ENCODE results near the gene ANTKMT.

ANTKMT gene

DNA sequence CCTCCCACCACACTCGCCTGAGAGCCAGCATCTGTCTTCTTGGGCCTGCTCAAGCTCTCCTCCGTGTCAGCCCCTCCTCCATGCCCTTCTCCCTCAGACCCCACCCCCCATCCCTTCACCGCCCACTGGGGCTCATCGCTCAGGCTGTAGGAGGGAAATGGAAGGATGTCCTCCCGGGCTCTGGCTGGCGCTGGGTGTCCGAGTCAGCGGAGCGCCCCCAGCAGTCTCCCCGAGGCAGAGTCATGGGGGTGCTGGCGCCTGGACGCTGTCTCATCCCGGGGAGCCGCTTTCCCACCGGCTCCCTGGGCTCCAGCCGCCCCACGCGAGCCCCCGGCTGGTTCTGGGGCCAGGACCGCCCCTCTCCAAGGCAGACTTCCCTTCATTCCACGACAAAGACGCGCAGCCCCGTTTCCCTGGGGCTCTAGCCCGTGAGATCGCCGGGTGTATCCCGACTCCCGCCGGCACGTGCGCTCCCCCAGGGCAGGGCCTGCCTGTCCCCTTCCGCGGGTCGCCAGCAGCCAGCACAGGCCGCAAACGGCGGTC, 428 bp upstream of the ANTKMT start:
- no peaks in the 10 kb centered on the region for H3K79me2 ChIP-seq (ENCODE audit: insufficient read depth, low read length)
- peak overlapping the region; percentile 83 for H3K4me3 ChIP-seq (ENCODE audit: low read length, poor library complexity, severe bottlenecking)
- H4K20me1 ChIP-seq (ENCODE audit: insufficient read depth, low read length, poor library complexity, severe bottlenecking), result no peaks in the 10 kb centered on the region
- no peaks in the 10 kb centered on the region for H3K36me3 ChIP-seq (ENCODE audit: insufficient read depth, low read length)
- H3K27me3 ChIP-seq (ENCODE audit: insufficient read depth, low read length, poor library complexity, severe bottlenecking), result no peaks in the 10 kb centered on the region
- peak overlapping the region; percentile 85 for H3K4me2 ChIP-seq (ENCODE audit: low read depth, low read length, poor library complexity, severe bottlenecking)
- peak overlapping the region; percentile 73; the same call in 1 of the 2 replicates for H2AFZ ChIP-seq (ENCODE audit: low read length)
- no peaks in the 10 kb centered on the region for H3K9me2 ChIP-seq (replicated peaks; ENCODE audit: low read depth, low read length)
- H3K9me3 ChIP-seq (ENCODE audit: insufficient read depth, low read depth, low read length), result no peaks in the 10 kb centered on the region
- TF ChIP-seq EZH2phosphoT487 (IDR thresholded peaks at IDR 0.05; ENCODE audit: borderline replicate concordance), result no peak
- TF ChIP-seq, protein P1, sequence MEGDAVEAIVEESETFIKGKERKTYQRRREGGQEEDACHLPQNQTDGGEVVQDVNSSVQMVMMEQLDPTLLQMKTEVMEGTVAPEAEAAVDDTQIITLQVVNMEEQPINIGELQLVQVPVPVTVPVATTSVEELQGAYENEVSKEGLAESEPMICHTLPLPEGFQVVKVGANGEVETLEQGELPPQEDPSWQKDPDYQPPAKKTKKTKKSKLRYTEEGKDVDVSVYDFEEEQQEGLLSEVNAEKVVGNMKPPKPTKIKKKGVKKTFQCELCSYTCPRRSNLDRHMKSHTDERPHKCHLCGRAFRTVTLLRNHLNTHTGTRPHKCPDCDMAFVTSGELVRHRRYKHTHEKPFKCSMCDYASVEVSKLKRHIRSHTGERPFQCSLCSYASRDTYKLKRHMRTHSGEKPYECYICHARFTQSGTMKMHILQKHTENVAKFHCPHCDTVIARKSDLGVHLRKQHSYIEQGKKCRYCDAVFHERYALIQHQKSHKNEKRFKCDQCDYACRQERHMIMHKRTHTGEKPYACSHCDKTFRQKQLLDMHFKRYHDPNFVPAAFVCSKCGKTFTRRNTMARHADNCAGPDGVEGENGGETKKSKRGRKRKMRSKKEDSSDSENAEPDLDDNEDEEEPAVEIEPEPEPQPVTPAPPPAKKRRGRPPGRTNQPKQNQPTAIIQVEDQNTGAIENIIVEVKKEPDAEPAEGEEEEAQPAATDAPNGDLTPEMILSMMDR (conservative IDR thresholded peaks at IDR 0.05; ENCODE audit: low read length), result 0 out of 2 replicates have a peak, but pooled peaks have one; percentile 19
- H3K4me1 ChIP-seq (ENCODE audit: insufficient read depth, low read length, poor library complexity, severe bottlenecking), result peaks cover 7% of the 10 kb centered on the region
- peak overlapping the region; percentile 91 for H3K9ac ChIP-seq (ENCODE audit: low read depth, low read length, poor library complexity, severe bottlenecking)
- H3F3A ChIP-seq (ENCODE audit: low read depth), result no peaks in the 10 kb centered on the region

DNA sequence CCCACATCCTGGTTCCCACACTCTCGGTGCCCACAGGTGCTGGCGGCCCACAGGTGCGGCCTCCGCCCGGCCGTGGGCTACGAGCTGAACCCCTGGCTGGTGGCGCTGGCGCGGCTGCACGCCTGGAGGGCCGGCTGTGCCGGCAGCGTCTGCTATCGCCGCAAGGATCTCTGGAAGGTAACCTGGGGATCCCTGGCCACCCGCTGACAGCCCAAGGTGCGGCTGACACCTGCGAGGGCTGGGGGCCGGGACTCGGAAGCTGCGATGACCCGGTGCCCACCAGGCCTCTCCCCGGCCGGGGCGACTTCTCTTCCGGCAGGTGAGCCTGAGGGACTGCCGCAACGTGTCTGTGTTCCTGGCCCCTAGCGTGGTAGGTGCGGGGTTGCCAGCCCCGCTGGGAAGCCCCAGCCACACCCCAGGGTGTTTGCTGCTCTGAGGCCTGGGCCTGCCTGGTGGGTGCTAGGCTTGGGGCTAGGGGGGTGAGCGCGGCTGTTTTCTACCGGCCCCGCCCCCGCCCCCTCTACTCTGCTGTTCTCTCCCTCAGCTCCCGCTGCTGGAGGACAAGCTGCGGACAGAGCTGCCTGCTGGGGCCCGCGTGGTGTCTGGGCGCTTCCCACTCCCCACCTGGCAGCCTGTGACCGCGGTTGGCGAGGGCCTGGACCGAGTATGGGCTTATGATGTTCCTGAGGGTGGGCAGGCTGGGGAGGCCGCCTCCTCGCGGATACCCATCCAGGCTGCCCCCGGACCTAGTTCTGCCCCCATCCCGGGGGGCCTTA, 1.0 kb downstream of the ANTKMT start:
- Histone ChIP-seq H3K79me2 (ENCODE audit: insufficient read depth, low read length) (no peaks in the 10 kb centered on the region), H3K9me2 (replicated peaks; ENCODE audit: low read depth, low read length) (no peaks in the 10 kb centered on the region), H3K4me3 (ENCODE audit: low read length, poor library complexity, severe bottlenecking) (peak overlapping the region; percentile 83), H3K9ac (ENCODE audit: low read depth, low read length, poor library complexity, severe bottlenecking) (peak overlapping the region; percentile 91), H2AFZ (ENCODE audit: low read length) (no peak overlapping the region), H3K4me2 (ENCODE audit: low read depth, low read length, poor library complexity, severe bottlenecking) (peak overlapping the region; percentile 85), H3K9me3 (ENCODE audit: insufficient read depth, low read depth, low read length) (no peaks in the 10 kb centered on the region), H3F3A (ENCODE audit: low read depth) (no peaks in the 10 kb centered on the region), H3K36me3 (ENCODE audit: insufficient read depth, low read length) (no peaks in the 10 kb centered on the region), H3K4me1 (ENCODE audit: insufficient read depth, low read length, poor library complexity, severe bottlenecking) (peaks cover 7% of the 10 kb centered on the region), H3K27me3 (ENCODE audit: insufficient read depth, low read length, poor library complexity, severe bottlenecking) (no peaks in the 10 kb centered on the region), H4K20me1 (ENCODE audit: insufficient read depth, low read length, poor library complexity, severe bottlenecking) (no peaks in the 10 kb centered on the region)
- no peak for TF ChIP-seq EZH2phosphoT487 (IDR thresholded peaks at IDR 0.05; ENCODE audit: borderline replicate concordance)
- TF ChIP-seq, protein P1 (conservative IDR thresholded peaks at IDR 0.05; ENCODE audit: low read length), result no peak

DNA sequence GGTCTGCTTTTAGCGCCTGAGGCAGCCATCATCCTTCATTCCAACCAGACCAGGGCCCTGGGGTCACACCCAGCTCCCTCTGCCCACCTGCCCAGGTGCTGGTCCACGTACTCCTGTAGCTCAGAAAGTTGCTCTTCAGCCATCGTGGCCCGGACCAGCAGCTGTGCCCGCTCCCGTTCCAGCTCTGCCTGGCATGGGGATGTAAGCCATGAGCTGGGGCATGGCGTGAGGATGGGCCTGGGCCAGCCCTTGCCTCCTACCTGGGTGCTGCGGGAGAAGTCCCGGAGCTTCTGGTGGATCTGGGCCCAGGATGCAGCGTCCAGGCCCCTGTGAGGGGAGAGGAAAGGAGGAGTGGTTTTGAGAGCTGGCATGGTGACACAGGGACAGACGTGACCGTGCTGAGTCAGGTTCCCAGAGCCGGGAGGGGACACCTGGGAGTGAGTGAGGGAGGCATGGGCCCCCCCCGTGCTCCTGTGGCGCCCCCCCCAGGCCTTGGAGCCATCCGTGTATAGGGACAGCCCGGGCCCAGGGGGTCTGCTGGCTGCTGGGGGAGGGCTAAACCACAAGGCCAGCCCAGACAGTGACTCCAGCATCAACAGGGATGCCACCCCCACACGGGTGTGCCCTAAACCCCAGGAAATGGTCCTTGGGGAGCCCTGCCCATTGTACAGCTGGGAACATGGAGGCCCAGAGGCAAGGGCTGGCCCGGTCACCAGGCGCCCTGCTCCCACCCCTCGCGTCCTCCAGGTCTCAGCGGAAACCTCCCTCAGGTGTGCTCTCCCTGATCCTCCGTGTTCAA, 2.1 kb downstream of the ANTKMT start:
- TF ChIP-seq, protein P1 (conservative IDR thresholded peaks at IDR 0.05; ENCODE audit: low read length), result no peak
- no peak for TF ChIP-seq EZH2phosphoT487 (IDR thresholded peaks at IDR 0.05; ENCODE audit: borderline replicate concordance)
- Histone ChIP-seq H3K27me3 (ENCODE audit: insufficient read depth, low read length, poor library complexity, severe bottlenecking) (no peaks in the 10 kb centered on the region), H3K4me1 (ENCODE audit: insufficient read depth, low read length, poor library complexity, severe bottlenecking) (peaks cover 7% of the 10 kb centered on the region), H3K9me2 (replicated peaks; ENCODE audit: low read depth, low read length) (no peaks in the 10 kb centered on the region), H3K4me3 (ENCODE audit: low read length, poor library complexity, severe bottlenecking) (no peak overlapping the region), H3K79me2 (ENCODE audit: insufficient read depth, low read length) (no peaks in the 10 kb centered on the region), H3K9ac (ENCODE audit: low read depth, low read length, poor library complexity, severe bottlenecking) (no peak overlapping the region), H2AFZ (ENCODE audit: low read length) (no peak overlapping the region), H4K20me1 (ENCODE audit: insufficient read depth, low read length, poor library complexity, severe bottlenecking) (no peaks in the 10 kb centered on the region), H3K4me2 (ENCODE audit: low read depth, low read length, poor library complexity, severe bottlenecking) (no peak overlapping the region), H3K36me3 (ENCODE audit: insufficient read depth, low read length) (no peaks in the 10 kb centered on the region), H3F3A (ENCODE audit: low read depth) (no peaks in the 10 kb centered on the region), H3K9me3 (ENCODE audit: insufficient read depth, low read depth, low read length) (no peaks in the 10 kb centered on the region)
